Activated CD8-positive, alpha-beta memory T cell treated with anti-CD3 and anti-CD28 coated beads for 36 hours (primary cell): ENCODE measurements around the gene SULT1E1. TPM values are rescaled to one million over a fixed set of nuclear protein-coding genes. Genes with fewer than 3 reads are reported as not detected.
"Not testable (repeated sequence)": the region's sequence is repeated elsewhere in the genome, so short reads cannot be mapped to it uniquely, and the experiment has no call there.

Source experiments
- CTCF ChIA-PET: fragments of 350-600 bp; sonication (Branson Sonifier 250); formaldehyde crosslinking; loops from one replicate; lab custom pipeline; 2021; ENCODE audit warnings: antibody characterized with exemption; lab: Charles Lee
- POLR2A ChIA-PET: fragments of 350-600 bp; sonication (Branson Sonifier 250); formaldehyde crosslinking; loops from one replicate; lab custom pipeline; 2021; ENCODE audit warnings: antibody characterized with exemption; lab: Charles Lee
- total RNA-seq, 2 experiments: library from RNA; stranded (reverse); gene quantifications; one replicate each; pipeline ENCODE4 v1.2.3, GENCODE V29; 2021

The SULT1E1 gene
- total RNA-seq, 2 experiments from 2014 or later, result not detected

GRCh38 chr4:69849297-69849696 is 10.6 kb downstream of the SULT1E1 start:
- POLR2A ChIA-PET, result no interaction called here
- CTCF ChIA-PET, result no interaction called here

GRCh38 chr4:69848028-69848427 is 11.9 kb downstream of the SULT1E1 start:
- ChIA-PET CTCF (no interaction called here), POLR2A (no interaction called here)

- CTCF ChIA-PET, result no interaction called here
- POLR2A ChIA-PET, result no interaction called here
Observed at GRCh38 chr4:69843932-69844331, 16.0 kb downstream of the SULT1E1 start.

GRCh38 chr4:69843301-69843700 is 16.6 kb downstream of the SULT1E1 start:
- POLR2A ChIA-PET, result no interaction called here
- CTCF ChIA-PET, result no interaction called here

GRCh38 chr4:69838977-69839376 is 21.0 kb downstream of the SULT1E1 start:
- POLR2A ChIA-PET, result no interaction called here

GRCh38 chr4:69836287-69836686 is 23.7 kb downstream of the SULT1E1 start:
- ChIA-PET POLR2A (no interaction called here), CTCF (no interaction called here)

More at GRCh38 chr4:69838977-69839376, 21.0 kb downstream of the SULT1E1 start:
- CTCF ChIA-PET, result no interaction called here

- POLR2A ChIA-PET, result no interaction called here
- CTCF ChIA-PET, result no interaction called here
Observed at GRCh38 chr4:69835766-69836165, 24.2 kb downstream of the SULT1E1 start.

- POLR2A ChIA-PET, result no interaction called here
- CTCF ChIA-PET, result no interaction called here
Observed at GRCh38 chr4:69833251-69833650, 26.7 kb downstream of the SULT1E1 start.

GRCh38 chr4:69832326-69833030 is 27.5 kb downstream of the SULT1E1 start:
- CTCF ChIA-PET, result no interaction called here
- POLR2A ChIA-PET, result no interaction called here

GRCh38 chr4:69831646-69832325 is 28.2 kb downstream of the SULT1E1 start:
- CTCF ChIA-PET, result no interaction called here
- POLR2A ChIA-PET, result no interaction called here

GRCh38 chr4:69831270-69831627 is 28.7 kb downstream of the SULT1E1 start:
- CTCF ChIA-PET, result interaction anchor here (0.6 kb wide), 1 partner anchor 448 kb away, joined by 3 read pairs; no protein-coding TSS in a partner anchor
- POLR2A ChIA-PET, result no interaction called here

- ChIA-PET CTCF (interaction anchor here (0.6 kb wide), 1 partner anchor 447 kb away, joined by 3 read pairs; no protein-coding TSS in a partner anchor), POLR2A (no interaction called here)
Observed at GRCh38 chr4:69830560-69831269, 29.2 kb downstream of the SULT1E1 start.

- POLR2A ChIA-PET, result no interaction called here
- CTCF ChIA-PET, result no interaction called here
Observed at GRCh38 chr4:69830192-69830559, 29.8 kb downstream of the SULT1E1 start.

GRCh38 chr4:69829678-69830077 is 30.3 kb downstream of the SULT1E1 start:
- ChIA-PET CTCF (interaction anchor here (1.0 kb wide), 1 partner anchor 47 kb away, joined by 3 read pairs; no protein-coding TSS in a partner anchor), POLR2A (no interaction called here)

- POLR2A ChIA-PET, result no interaction called here
- CTCF ChIA-PET, result interaction anchor here (1.0 kb wide), 1 partner anchor 48 kb away, joined by 3 read pairs; no protein-coding TSS in a partner anchor
Observed at GRCh38 chr4:69828828-69829227, 31.1 kb downstream of the SULT1E1 start.

GRCh38 chr4:69825056-69825455 is 34.9 kb downstream of the SULT1E1 start:
- POLR2A ChIA-PET, CTCF ChIA-PET: not testable (repeated sequence)

- ChIA-PET CTCF (no interaction called here), POLR2A (no interaction called here)
Observed at GRCh38 chr4:69823481-69824186, 36.3 kb downstream of the SULT1E1 start.

- ChIA-PET POLR2A (no interaction called here), CTCF (no interaction called here)
Observed at GRCh38 chr4:69823048-69823447, 36.9 kb downstream of the SULT1E1 start.

- ChIA-PET POLR2A (no interaction called here), CTCF (no interaction called here)
Observed at GRCh38 chr4:69822198-69822597, 37.7 kb downstream of the SULT1E1 start.
